WI38 (cell line): ENCODE results near the gene ABCB9.
A peak's percentile ranks its signal among the peaks of the same experiment; 100 is the strongest.

Experiments used
- H3K4me3 ChIP-seq: 2 replicates; pipeline ENCODE4 v1.5.1; 2011; ENCODE audit warnings: low read depth, mild to moderate bottlenecking, control low read depth, low read length
- TF ChIP-seq, protein P1 (sequence below): IDR thresholded peaks from 2 replicates; pipeline ENCODE4 v1.5.1; 2012; ENCODE audit warnings: low read depth, mild to moderate bottlenecking, control low read depth, low read length

Gene ABCB9

DNA sequence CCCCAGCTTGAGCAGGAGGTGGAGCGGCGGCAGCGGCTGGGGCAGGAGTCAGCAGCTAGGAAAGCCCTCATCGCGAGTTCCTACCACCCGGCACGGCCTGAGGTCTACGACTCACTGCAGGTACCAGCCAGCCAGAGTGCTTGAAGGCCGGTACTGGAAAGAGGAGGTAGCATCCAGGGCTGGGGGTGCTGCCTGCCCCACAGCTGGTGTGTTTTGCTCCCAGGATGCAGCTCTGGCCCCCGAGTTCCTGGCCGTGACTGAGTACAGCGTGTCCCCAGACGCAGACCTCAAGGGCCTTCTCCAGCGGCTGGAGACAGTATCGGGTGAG lies 10.3 kb upstream of the ABCB9 start:
- no peak overlapping the region for H3K4me3 ChIP-seq

GRCh38 chr12:122975790-122976647 lies 9.8 kb upstream of the ABCB9 start:
- peak overlapping the region; percentile 81 for H3K4me3 ChIP-seq
- TF ChIP-seq, protein P1, sequence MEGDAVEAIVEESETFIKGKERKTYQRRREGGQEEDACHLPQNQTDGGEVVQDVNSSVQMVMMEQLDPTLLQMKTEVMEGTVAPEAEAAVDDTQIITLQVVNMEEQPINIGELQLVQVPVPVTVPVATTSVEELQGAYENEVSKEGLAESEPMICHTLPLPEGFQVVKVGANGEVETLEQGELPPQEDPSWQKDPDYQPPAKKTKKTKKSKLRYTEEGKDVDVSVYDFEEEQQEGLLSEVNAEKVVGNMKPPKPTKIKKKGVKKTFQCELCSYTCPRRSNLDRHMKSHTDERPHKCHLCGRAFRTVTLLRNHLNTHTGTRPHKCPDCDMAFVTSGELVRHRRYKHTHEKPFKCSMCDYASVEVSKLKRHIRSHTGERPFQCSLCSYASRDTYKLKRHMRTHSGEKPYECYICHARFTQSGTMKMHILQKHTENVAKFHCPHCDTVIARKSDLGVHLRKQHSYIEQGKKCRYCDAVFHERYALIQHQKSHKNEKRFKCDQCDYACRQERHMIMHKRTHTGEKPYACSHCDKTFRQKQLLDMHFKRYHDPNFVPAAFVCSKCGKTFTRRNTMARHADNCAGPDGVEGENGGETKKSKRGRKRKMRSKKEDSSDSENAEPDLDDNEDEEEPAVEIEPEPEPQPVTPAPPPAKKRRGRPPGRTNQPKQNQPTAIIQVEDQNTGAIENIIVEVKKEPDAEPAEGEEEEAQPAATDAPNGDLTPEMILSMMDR = no peak

More for the DNA sequence above, 10.3 kb upstream of the ABCB9 start:
- TF ChIP-seq, protein P1 = no peak

DNA sequence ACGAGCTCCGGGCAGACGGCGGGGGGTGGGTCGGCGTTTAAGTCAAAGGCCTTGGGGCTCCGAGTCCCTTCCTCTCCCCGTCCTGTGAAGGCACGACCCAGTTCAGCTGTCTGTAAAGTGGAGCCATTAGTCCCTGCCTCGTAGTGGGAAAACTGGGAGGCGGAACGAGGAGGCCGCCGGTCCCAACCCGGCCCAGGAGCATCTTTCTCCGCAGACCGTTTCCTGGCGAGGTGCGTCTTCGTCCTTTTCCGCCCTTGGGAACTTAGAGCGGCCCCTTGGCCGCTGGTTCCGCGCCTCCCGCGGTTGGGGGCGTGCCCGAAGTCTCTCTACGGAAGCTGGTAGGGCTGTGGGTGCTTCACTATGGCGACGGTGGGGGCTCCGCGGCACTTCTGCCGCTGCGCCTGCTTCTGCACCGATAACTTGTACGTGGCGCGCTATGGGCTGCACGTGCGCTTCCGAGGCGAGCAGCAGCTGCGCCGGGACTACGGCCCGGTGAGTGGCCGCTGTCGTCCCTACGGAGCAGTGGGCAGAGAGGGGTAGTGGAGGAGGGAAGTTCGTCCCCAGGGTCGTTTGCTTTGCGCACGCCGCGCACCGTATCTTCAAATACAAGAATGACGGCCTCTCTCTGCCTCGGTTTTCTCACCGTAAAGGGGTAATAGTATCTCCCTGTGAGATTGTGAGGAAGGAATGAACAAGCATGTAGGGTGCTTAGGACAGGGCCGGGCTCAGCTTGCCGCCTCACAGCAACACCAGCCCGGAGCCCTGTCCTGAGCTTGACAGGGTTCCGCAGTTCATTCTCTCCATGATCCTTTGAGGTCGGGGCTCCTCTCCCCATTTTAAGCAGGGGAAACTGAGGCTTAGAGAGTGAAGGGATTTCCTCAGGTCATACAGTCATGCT lies 8.9 kb upstream of the ABCB9 start, which contains the start of gene OGFOD2:
OGFOD2 (plus strand) TSS at position 353 of the 898 bp plus-strand sequence; CDS start at position 361, 8 bp downstream.
- TF ChIP-seq, protein P1 = no peak
- peak within 1 kb of the TSS; percentile 81 for H3K4me3 ChIP-seq

DNA sequence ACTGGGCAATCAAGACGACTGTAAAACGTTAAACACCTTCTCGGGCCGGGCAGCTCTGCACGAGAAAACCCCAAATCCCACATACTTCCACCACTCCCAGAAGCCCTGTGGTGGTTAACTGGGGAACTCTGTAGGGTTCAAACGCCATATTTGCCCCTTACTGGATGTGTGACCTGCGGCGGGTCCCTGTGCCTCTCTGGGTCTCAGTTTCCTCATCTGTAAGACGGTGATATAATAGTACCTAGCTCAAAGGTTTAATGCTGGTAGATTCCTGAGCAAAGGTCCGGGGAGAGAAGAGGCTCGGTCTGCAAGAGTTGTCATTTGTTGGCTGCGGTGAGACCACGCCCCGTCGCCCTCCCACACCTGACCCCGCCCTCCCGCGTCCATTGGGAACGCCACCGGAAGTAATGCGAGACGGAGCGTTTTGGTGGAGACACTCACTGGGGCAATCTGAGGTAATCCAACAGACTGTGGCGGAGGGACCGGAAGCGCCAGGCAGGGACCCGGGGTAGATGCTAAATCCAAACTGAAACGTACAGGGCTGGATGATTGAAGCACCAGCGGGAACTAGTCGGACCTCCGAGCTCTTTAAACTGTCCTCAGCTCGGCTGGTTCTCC lies 8.1 kb upstream of the ABCB9 start:
- TF ChIP-seq, protein P1 = no peak
- H3K4me3 ChIP-seq = peak overlapping the region; percentile 81

DNA sequence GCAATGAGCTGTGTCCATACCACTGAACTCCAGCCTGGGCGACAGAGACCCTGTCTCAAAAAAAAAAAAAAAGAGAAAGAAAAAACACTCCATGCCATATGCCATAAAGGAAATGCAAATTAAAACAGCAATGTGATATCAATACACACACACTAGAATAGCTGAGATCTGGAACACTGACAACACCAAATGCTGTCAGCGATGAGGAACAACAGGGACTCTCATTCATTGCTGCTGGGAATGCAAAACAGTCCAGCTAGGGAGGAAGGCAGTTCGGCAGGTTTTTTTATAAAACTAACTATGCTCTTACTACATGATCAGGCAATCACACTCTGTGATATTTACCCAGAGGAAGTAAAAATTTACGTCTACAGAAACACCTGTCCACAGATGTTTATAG lies 3.4 kb upstream of the ABCB9 start:
- TF ChIP-seq, protein P1 = no peak
- H3K4me3 ChIP-seq = no peak overlapping the region

DNA sequence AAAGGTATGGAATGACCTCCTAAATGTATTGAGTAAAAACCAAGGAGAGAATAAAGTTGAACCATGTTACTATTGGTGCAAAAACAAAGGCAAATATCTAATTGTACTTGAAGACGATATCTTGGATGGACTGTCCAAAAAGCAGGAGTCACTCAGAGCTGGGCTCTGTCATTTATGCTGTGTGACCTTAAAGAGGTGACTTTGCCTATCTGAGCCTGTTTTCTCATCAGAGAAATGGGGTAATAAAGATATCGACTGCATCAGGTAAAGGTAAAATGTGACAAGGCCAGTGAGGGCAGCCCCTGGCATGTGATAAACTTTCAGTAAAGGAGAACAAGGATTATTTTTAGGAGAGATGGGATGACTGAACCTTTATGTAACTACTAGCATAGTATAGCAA lies 1.8 kb upstream of the ABCB9 start:
- H3K4me3 ChIP-seq = no peak overlapping the region
- TF ChIP-seq, protein P1 = no peak
